SIG-M5 (cell line): Measurements from ENCODE around the gene LPP.

Experiments used
- DNase-seq: peaks from one replicate; lab custom pipeline; 2025; lab: John Stamatoyannopoulos, UW

Gene LPP

DNA sequence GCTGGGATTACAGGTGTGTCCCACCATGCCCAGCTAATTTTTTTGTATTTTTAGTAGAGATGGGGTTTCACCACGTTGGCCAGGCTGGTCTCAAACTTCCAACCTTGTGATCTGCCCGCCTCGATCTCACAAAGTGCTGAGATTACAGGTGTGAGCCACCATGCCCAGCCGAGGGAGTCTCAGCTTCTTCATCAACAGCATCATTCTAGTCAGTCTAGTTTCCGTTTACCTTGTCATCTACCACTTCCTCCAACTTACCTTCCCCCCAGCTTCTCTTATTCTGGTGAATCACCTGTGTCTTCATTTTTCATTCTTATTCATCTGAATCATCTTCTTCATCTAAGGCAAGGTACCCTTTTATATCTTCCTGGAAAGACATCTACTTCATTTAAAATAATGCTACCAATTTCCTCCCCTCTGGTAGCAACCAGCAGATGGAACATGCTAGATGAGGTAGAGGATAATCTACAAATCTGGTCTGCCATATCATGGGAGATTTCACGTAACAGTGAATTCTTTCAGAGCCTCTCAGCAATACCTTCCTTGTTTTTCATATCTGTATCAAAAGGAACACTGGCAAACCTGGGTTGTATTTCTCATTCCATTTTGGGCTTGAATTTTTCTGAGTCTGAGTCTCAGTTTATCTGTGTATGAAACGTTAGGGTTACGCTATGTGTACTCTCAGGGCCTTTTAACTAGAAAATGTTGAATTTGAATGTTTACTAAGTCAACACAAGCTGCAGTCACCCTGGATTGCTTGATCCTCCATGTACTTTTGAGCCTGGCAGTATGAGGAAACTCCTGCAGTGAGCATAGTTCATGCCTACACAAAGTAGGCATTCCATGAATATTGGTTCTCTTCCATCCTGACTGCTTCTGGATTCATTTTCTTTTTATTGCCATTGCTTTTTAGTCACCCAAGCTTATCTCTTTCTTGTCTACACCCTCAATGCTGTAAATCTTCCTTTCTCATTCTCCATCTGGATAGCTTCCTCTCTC lies 16.8 kb downstream of the LPP start:
- DNase-seq = no peak

- no peak for DNase-seq
These were observed 17.9 kb downstream of the LPP start for GRCh38 chr3:188171682-188172467.

DNA sequence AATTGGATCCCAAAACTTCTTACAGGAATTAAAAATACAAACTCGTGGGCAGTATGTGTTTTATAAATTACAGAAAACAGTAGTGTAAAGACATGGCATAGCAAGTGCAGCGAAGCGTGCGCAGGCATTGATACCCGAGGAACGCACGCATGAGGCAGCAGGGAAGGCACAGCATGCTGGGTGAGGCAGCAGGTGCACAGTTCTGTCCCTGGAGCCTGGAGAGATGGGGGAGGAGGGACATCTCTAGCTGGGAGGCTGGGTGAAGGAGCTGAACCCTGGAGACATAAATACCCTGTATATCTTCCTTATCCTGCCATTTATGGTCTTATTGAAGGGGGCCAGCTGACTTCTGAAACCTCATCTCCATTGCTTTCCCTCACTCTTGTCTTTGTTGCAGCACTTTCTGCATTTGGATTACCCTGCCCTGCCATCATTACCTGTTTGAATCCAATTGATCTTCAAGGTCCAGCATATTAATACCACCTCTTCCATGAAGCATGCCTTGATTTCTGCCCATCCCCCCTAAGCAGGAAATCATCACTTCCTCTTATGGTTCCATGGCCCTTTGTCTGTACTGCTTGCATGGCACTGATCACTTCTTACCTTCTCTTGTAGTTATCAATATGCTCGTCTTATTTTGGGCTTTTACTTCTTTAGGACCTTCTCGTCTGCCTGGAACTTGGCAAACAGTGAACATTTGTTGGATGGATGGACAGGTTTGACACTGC lies 20.5 kb downstream of the LPP start:
- no peak for DNase-seq

DNA sequence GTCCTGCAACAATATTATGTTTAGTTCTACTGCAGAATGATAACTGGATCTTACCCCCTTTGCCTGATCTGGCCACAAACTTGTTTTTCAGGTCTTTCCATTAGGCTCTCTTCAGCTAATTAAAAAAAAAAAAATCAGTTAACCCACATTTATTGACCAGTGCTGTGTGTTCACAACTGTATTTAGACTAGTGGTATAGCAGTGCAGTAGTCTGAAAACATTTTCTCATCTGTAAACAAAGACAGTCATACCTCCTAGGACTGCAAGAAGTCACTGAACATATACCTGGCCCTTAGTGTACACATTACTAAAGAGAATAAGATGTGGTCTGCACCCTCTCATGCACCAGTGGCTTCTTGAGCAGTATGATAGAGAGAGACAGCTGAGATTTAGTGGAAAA lies 22.5 kb downstream of the LPP start:
- DNase-seq = no peak

DNA sequence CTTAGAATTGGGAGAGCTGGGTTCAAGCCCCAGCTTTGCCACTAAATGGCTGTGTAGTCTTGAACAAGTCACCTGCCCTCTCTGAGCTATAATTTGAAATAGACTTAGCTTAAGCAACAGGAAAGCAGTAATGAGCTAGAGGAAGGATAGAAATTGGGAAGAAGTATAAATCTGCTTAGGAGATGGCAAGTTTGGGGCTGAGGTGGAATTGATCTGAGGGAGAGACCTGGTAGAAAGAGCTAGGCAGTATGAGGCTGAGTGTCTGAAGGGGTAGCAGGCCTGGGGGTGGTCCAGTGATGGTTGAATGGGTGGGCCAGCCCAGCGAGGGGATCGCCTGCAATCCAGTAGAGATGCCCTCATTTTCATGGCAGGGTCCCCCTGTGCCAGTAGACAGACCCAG lies 22.9 kb downstream of the LPP start:
- DNase-seq = no peak

GRCh38 chr3:188177721-188178120 lies 23.8 kb downstream of the LPP start:
- DNase-seq = no peak

GRCh38 chr3:188178293-188178936 lies 24.5 kb downstream of the LPP start:
- DNase-seq = no peak

DNA sequence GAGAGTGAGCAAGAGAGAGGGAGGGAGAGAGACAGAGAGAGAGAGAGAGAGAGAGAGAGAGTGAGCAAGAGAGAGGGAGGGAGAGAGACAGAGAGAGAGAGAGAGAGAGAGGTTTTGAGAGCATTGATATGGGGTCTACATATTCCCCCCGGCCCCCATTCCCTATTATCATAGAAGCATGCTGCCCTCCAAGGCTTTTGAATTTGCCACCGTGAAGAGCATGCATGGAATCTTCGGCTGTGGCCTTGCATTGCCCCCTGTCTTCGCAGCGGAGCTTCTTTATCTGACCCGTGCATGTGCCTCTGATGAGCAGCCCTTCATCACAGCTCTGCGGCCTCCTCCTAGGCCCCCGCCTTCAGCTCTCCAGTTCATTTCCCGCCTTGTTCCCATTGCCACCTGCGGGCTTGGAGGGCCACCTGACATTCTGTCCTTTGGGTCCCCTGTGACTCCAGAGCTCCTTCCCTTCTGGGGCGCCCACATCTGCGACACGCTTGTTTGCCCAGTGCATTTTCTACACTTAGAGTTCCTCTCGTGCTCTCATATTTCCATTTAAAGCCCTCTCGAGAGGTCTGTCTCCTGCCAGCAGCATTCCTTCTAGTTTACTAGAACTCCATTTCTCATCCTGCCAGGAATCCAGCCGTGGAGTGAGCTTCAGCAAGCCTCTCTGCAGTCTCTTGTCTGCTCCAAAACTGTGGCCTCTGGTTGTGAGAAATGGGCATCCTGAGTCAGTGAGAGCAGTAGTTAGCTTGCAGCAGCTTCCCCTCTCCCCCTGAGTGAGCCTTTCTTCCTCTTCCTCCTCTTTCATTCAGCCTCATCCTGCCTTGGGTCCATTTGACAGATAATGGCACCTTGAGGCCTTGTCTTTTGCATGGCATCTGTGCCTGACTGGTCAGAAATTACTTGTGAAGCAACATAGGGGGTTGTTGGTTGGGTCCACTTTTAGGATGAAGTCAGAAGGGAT lies 25.3 kb downstream of the LPP start:
- no peak for DNase-seq

DNA sequence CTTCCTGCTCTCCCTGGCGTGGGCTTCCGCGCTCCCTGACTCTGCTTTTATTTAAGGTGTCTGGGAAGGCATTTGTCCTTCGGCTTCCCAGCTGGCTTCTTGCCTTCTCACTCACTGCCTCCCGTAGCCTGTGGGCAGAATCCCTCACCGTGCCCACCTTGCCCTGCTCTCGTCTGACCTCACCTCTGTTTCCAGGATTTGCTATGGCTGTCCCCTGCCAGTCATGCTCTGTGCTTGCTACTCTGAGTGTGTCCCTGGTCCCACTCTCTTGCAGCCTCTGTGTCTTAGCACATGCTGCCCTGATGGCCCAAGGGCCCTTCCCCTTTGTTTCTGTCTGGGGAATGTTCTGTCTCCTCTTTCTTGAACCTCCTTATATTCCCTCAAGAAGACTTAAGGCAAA lies 26.2 kb downstream of the LPP start:
- DNase-seq = no peak

DNA sequence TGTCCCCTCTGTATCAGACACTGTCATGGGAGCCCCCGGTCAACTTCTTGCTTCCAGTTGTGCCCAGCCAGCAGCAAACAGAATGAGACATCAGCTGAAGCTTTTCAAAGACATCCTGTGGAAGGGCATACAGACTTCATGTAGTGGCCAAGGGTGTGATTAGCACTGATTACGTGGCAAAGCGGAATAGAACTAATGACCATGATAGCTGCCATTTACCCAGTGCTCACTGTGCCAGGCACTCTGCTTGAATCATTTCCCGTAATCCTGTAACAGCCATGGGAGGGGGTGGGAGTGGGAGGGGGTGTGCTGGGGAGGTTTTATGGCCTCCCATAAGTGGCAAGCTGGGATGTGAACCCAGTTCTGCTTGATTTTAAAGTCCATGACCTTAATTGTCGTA lies 29.5 kb downstream of the LPP start:
- DNase-seq = no peak

DNA sequence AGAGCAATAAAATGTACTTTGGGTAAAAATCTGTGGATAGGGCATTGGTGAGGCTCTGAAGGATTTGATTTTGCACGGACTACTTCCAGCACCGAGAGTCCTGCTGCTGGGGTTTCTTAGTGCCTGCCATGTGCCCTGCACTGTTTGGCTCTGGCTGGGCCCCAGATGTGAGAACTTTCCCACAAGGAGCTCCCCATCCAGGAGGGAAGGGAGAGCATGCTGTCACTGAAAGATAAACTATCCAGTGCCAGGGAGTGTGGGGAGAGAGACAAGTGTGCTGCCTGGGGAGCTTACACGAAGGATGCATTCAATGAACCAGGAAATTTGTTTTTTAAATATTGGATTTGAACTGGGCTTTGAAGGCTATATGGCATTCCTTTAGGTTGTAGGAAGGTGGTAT lies 30.2 kb downstream of the LPP start:
- DNase-seq = no peak

GRCh38 chr3:188184649-188185048 lies 30.7 kb downstream of the LPP start:
- DNase-seq = no peak

DNA sequence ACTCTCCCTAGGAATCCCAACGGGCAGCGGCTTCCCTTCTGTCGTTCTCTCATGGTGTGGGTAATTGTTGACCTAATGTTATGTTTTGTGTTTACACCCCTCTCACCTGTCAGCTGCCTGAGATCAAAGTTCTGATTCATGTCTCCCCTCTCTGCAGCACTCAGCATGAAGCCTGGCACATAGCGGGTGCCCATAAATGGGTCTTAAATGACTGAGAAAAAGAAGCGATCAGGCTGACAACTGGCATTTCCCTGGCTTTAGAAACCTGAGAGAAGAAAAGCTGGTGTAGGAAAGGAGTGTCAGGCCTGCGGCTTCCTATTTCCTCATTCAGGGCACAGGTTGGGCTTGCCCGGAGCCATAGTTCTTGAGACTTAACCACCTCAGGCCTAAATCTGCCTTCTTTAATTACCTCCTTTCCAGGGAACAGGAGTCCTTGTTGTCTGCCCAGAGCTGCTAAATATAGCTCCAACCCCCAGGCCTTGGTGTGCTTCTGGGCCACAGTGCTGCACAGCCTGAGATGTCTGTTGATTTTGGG lies 31.8 kb downstream of the LPP start:
- DNase-seq = no peak

DNA sequence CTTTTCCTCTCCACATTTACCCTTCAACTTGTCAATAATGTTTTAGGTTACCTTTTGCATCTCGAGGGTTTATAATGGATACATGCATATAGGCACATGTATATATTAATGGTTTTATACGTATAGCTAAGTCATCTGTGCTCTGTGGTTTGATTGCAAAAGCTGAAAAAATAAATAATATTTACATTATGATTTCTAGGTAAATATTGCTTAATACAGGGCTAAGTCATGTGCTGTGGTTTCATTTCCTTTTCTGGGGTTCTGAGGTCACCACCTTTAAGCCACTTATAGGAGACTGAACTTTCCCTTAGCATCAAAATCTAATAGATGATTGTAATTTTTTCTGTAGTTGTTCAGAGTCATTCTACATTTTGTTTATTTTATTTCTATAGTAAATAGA lies 33.1 kb downstream of the LPP start:
- DNase-seq = no peak

GRCh38 chr3:188188911-188189310 lies 35.0 kb downstream of the LPP start:
- no peak for DNase-seq

DNA sequence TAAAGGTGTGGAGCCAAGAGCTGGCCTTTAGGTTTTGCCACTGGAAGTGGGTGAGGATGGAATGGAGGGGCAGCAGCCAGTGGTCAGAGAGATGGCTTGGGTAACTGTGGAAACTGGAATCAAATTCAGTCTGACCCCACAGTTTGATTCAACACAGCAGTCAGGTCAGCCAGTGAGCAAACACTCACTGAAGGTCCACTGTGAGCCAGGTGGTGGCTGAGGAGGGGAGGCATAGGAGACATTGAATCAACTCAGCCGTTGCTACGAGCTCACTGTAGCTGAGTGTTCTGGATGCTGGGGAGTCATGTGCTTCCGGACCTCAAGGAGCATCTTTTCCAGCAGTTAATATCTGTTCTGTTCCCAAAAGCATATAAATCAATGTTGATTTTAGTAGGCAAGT lies 37.5 kb downstream of the LPP start:
- DNase-seq = no peak

DNA sequence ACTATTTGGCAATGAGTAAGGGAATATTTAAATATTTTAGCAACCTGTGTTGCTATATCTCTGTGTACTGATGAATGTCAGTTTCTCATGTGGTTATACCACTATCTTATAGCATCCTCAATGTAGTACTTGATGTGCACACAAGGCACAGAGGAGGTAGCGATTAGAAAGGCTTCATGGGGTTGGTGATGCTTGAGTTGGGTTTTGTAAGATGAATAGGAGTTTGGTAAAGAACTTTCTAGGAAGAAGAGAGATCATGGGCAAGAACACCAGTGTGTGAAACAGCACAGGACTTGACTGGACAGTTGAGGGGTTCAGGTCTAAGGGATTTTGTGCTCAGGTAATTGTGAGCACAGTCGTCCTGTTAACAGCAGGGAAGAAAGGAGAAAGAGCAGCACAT lies 38.1 kb downstream of the LPP start:
- DNase-seq = no peak

DNA sequence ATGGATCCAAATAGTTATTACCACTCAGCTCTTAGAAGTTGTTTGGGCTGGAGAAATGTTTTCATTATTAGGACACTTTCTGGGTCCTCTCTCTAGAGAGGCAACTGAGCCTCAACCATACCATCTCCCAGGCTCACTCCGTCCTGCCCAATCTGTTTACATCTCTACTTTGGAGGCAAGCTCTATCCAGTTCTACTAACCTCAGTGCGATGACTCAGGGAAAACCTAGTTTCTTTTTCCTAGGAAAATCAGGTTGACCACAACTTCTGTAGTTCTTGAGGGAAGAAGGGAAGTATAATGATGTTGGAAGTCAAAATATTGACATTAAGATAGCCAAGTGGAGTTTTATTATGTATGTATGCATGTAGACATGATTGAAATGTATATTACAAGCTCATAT lies 40.4 kb downstream of the LPP start:
- no peak for DNase-seq

- no peak for DNase-seq
These were observed 42.5 kb downstream of the LPP start for GRCh38 chr3:188196232-188196990.

GRCh38 chr3:188197388-188197847 lies 43.5 kb downstream of the LPP start:
- DNase-seq = no peak
